ENCODE data around the gene NDFIP2.

GRCh38 chr13:79434556-79434955 is 46.4 kb upstream of the NDFIP2 start:
- TF ChIP-seq POLR2A (IDR thresholded peaks at IDR 0.05) = no peak
- no peak for TF ChIP-seq CTCF (IDR thresholded peaks at IDR 0.05 in 8 of 11, conservative IDR thresholded peaks at IDR 0.05 in 3 of 11)

All from spleen (tissue), 7 donors.